Retina (tissue), 1 donor: ENCODE data around the gene FLRT3.

ENCODE experiments used
- DNase-seq: peaks from one replicate; pipeline ENCODE4 v3.0.0-alpha.2; 2016

FLRT3 gene

DNA sequence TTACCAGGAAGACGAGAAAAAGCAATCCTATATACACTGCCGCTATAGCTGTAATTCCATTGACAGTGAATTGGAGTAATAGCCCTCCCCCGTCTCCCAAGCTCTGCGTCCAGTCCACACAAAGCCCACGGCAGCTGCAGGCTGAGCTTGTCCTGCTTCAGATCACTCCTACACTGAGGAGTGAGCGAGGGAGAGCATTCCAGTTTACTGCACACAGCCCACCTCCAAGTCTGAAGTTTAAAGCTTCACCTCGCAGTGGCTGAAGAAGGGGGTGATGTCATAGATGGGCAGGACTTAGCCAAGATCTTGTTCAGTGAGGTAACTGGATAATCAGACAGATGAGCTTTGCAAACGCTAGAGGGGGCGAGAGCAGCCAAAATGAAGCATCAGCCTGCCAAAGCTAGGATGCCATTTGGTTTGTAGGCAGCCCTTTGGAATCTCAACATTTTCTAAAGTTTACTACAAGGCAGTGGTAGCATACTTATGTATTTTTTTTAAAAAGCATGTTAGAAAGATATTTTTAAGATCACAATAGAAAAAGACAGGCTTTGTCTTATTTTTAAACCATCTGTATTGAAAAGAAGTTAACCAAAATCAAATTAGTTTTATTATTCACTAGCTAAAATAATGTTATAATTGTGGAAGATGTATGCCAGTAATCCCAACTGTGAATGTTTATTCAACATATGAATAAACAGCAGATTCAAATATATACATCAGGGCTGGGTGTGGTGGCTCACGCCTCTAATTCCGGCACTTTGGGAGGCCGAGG is at the start of gene FLRT3:
TSS of gene FLRT3 (minus strand) at position 213 of the 772 bp plus-strand sequence. CDS start 10,106 bp downstream, outside the sequence.
- DNase-seq, result peak; percentile 87

DNA sequence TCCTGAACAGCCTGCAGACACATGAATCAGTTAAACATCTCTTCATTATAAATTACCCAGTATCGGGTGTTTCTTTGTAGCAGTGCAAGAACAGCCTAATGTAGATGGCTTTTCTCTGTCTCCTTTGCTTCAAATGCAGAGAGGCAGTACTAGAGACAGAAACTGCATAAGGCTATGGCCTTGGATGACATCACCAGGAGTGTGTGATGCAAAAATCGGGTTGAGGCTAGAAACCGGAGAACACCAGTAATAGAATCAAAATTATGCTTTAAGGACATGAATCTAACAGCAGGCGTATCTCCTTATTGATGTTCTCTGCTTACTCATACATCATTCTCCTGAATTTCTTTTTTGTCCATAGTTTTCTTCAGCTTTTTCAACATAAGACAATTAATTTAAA is 49.3 kb upstream of the FLRT3 start:
- no peak for DNase-seq

GRCh38 chr20:14385176-14385740 is 47.8 kb upstream of the FLRT3 start:
- DNase-seq, result no peak

DNA sequence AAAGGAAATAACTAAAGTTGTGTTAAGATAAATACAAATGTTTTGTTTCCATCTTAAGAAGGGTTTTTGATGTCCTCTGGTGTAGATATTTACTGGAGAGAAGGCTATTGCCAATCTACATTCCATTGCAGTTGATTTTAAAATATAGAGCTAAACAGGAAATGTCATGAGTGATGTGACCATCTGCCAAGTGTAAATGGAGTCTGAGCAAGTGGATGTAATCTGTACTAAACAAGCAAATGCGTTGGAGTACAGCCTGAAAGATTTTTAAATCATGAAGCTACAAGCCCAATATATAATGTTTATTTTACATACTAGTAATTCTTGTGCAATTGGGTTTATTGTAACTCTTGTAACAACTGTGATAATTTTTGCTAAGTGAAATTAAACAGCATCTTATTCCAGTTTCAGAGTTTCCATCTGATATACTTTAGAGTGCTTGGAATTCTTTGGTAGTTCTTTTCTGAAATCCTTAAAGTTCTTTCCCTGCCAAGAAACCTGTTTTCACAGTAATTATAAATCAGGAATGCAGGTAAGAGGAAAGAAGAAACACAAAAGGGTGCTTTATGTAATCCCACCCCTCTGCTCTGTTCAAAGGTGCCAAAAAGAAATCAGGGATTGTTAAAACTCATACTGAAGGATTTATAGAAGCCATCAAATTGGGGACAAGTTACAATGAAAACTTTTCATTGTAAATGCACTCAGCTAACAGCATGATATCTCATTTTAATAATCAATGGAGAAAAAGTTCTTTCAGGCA is 47.2 kb upstream of the FLRT3 start:
- no peak for DNase-seq

DNA sequence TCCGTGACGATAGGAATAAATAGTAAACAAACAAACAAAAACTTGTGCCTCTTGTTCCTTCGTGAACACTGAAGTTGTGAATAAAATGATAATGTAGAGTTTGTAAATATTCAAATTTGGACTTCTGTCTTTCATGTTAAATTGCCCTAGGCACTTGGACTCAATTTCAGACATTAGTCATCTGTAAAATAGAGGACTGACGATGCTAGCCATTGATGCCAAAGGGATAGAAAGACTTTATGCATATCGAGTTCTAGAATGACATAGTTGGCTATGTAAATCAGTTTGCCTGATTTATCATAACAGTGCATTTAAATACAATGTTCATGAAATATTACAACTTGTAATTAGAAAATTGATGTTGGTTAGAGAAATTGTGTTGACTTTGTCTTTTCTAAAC is 45.9 kb upstream of the FLRT3 start:
- no peak for DNase-seq

DNA sequence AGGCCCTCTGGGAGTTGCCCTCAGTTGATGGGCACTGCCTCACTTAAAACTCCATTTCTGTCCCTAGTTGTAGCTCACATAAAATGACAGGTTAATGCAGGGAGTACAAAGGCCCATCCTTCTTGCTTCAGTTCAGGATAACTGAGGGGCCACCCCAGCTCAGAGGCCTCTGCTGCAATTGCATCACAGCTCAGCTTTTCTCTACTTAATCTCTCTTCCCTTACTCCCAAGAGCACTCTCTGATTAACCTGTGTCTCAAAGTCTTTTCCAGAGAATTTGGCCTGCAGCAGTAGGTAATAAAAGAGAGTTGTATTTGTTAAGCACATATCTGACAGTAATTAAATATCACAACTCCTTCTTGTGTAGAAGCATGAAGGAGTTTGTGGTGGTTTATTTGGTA is 40.9 kb upstream of the FLRT3 start:
- DNase-seq, result no peak

DNA sequence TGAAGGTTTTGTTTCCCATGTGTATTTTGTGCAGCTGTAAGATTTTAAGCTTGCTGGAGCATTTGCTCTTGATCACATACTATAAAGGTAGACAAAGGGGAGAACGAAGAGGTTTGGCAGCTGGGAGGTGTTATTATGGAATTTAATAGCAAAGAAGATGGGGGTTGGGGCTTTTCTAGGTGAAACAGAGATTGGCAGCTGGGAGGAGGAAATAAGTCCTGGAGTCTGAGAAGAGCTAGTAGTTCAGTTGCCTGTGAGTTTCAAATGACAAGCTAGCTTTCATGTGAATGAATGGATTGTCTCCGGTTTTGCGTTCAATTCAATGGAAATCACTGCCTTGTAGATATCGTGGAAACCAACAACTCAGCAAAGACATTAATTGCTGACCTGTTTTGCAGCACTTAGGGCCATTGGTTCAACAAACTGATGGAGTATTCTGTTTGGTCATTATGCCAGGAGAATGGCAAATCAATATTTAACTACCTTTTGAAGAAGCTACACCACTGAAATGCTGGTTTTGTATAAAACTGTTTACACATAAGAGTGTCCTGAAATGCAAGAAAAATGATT is 38.1 kb upstream of the FLRT3 start:
- DNase-seq, result peak; percentile 32

GRCh38 chr20:14374196-14374595 is 36.8 kb upstream of the FLRT3 start:
- DNase-seq, result no peak

GRCh38 chr20:14361509-14362345 is 24.3 kb upstream of the FLRT3 start:
- no peak for DNase-seq

GRCh38 chr20:14360416-14360815 is 23.0 kb upstream of the FLRT3 start:
- no peak for DNase-seq

DNA sequence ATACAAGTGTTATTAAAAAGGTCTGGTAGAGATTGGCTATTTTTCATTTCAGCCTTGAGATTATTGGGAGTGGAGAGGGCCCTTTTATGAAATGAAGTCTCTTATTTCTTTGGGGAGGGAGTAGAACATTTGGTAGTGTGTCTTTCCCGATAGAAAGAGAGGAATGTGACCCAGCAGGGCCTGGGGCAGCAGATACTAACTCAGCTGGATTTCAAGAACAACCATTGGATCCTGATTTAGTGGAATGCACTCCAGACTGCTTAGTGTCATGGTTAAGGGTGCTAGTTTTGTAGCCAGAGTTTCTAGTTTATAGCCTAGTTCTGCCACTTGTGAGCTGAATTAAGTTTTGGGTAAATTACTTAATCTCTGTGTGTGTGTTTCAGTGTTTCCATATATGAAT is 18.4 kb upstream of the FLRT3 start:
- DNase-seq, result no peak

- no peak for DNase-seq
Measured at GRCh38 chr20:14344746-14345145, 7.3 kb upstream of the FLRT3 start.

GRCh38 chr20:14343491-14344065 is 6.2 kb upstream of the FLRT3 start:
- no peak for DNase-seq

DNA sequence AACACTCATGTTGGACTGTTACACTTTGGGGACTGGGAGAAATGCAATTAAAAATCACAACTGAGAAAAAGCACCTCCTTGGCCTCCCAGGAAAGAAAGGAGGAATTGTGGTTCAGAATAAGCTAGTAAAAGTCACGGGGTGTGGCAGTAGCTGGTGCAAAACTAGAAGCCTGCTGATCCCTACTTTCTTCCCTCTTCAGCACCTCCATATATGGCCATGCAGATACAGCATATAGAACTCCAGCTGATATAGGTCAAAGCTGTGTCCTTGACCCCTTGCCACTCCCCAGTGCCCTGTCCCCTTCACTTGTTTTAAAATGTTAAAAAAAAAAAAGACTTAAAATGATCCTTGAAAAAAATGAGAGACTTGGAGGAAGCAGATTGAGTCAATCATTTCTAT is 5.5 kb upstream of the FLRT3 start:
- no peak for DNase-seq

- no peak for DNase-seq
Measured at GRCh38 chr20:14341801-14342200, 4.4 kb upstream of the FLRT3 start.

- DNase-seq, result peak; percentile 58
Measured at GRCh38 chr20:14336686-14337085, 726 bp downstream of the FLRT3 start.

DNA sequence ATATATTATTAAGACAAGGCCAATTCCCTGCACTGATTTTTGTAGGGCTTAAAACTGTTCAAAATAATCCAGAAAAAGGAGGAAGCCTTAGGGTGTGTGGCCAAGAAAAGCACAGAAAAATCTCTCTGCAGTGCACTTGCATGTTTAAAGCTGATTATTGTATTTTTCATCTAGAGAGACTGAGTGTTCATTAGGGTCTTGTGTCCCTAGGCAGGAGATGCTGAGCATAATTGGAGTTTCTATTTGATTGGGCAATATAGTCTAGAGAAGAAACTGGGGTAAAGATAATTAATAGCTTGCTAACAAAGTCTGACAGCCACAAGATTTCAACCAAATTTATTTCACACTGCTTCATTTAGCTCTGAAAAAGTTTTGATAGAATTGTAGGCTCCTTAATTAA is 2.4 kb downstream of the FLRT3 start:
- peak; percentile 67 for DNase-seq

DNA sequence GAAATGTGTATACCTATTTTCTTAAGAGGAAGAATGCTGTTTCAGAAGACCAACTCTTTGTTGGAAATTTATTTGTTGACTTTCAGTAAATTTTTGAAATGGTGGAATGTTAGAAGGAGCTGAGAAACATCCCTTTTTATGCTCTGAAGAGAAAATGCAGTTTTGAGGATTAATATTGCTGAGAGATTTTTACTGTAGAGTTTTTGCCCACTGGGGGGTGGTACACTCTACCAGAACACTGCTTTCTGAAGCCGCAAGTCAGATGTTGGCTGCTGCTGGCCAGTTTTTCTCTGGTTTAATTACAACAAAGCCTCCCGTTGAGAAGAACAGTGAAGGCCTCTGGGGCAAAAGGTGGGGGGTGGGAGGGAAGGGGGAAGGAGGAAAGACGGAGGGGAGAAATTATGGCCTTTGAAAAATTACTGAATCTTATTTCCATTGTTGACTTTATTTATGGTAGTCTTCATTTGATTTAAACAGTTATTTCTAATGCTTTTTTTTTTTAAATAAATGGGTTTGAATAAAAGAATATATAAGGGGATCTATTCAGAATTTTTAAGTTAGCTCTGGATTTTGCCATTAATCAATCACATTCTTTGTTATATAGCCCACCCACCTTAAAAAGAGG is 3.0 kb downstream of the FLRT3 start:
- peak; percentile 62 for DNase-seq

GRCh38 chr20:14333721-14334120 is 3.7 kb downstream of the FLRT3 start:
- peak; percentile 20 for DNase-seq

DNA sequence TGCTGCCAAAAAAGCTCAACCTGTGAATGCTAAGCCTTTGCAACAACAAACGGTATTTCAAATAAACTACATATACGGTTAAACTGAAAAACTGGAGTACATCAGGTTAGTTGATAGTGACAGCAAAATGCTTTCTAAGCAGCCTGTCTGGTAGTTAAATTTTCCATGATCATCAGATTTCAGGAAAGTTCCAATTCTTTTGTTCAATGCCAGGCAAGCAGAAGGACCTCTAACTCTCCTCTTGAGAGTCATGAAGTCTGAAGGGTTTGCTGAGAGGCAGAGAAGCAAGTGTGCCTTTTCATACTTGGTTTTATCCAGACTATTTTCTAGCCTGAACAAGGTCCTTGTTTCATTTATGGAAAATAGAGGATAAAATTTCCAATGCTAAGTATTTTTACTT is 4.5 kb downstream of the FLRT3 start:
- DNase-seq, result peak; percentile 52

DNA sequence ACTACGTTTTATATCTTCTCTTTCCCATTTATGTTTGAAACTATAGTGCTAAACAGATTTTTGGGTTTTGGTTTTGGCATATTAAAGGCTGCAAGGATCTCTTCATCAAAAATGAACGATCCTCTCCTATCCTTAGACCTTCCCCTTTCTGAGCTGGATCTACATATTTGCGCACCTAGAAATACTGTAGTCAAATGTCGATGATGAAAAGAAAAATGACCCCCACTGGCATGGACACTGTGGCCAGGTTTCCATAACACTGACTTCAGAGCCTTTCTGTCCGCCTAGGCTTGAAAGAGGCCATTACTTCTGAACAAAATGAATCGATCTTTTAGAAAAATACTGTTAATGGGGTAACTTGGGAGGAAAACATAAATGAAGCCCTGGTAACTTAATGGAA is 5.8 kb downstream of the FLRT3 start:
- DNase-seq, result peak; percentile 15

DNA sequence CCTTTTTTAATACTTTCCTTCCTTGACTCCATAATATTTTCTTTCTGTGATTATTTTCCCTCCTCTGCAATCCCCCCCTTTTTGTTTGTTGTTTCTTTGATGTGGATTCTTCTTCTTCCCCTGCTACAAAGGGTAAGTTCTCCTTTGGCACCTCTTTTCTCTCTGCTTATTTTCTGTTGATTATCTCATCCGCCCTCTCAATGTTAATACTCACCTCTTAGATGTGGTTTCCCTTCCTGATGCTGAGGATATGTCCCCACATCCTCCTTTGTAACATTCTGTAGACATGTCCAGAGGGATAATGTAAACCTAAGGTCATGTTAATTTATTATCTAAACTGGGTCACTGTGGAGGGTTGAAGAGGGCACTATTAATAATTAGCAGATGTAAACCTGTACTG is 17.7 kb downstream of the FLRT3 start:
- DNase-seq, result no peak
